ENCODE data around the gene TEFM. TPM values are rescaled to one million over a fixed set of nuclear protein-coding genes. Genes with fewer than 3 reads are reported as not detected.
"Not testable (repeated sequence)": the region's sequence is repeated elsewhere in the genome, so short reads cannot be mapped to it uniquely, and the experiment has no call there.

TEFM gene
- total RNA-seq, 4 donors from 2014 or later, result 9.4 to 21.8 (median 12.4) TPM

DNA sequence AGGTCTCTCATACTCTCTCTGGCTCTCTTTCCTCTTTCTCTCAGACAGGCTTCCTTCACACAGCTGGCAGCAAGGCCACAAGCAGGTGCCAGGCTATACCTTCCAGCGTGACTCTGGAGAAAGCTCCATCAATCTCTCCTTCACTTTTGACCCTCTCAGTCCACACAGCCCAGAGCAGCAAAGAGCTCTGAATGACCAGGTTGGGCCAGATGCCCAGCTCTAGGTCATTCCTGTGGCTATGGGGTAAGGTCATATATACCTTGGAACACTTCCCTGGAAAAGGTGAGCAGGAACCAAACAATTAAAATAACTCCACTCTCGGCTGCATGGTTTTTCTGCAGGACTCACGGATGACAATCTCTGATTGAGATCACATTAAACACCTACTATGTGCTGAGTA lies 24.5 kb upstream of the TEFM start:
- no peak overlapping the region for H3K4me3 ChIP-seq
- H3K27me3 ChIP-seq, result peaks cover 0 to 14% of the 10 kb centered on the region in 2 donors
- WGBS, 2 donors, result 86 to 92% methylated on average over 3 of the region's 3 CpGs
- TF ChIP-seq POLR2A (IDR thresholded peaks at IDR 0.05) (no peak), EP300 (IDR thresholded peaks at IDR 0.05) (no peak)
- TF ChIP-seq, protein P1, sequence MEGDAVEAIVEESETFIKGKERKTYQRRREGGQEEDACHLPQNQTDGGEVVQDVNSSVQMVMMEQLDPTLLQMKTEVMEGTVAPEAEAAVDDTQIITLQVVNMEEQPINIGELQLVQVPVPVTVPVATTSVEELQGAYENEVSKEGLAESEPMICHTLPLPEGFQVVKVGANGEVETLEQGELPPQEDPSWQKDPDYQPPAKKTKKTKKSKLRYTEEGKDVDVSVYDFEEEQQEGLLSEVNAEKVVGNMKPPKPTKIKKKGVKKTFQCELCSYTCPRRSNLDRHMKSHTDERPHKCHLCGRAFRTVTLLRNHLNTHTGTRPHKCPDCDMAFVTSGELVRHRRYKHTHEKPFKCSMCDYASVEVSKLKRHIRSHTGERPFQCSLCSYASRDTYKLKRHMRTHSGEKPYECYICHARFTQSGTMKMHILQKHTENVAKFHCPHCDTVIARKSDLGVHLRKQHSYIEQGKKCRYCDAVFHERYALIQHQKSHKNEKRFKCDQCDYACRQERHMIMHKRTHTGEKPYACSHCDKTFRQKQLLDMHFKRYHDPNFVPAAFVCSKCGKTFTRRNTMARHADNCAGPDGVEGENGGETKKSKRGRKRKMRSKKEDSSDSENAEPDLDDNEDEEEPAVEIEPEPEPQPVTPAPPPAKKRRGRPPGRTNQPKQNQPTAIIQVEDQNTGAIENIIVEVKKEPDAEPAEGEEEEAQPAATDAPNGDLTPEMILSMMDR (IDR thresholded peaks at IDR 0.05), result no peak
- no peaks in the 10 kb centered on the region for H3K36me3 ChIP-seq
- H3K27ac ChIP-seq, result no peak overlapping the region
- no peaks in the 10 kb centered on the region for H3K9me3 ChIP-seq
- H3K4me1 ChIP-seq, result no peaks in the 10 kb centered on the region
- DNase-seq (ENCODE audit: low spot score in 2 of 2), result no peak

DNA sequence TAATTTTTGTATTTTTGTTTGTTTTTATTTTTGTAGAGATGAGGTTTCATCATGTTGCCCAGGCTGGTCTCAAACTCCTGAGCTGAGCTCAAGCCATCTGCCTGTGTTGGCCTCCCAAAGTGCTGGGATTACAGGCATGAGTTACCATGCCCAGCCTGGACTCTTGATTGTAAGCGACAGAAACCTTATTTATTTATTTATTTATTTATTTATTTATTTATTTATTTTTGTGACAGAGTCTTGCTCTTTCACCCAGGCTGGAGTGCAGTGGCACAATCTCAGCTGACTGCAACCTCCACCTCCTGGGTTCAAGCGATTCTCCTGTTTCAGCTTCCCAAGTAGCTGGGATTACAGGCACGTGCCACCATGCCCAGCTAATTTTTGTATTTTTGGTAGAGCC lies 23.8 kb upstream of the TEFM start:
- H3K4me1 ChIP-seq; H3K4me3 ChIP-seq; H3K9me3 ChIP-seq; H3K36me3 ChIP-seq; H3K27ac ChIP-seq; DNase-seq (ENCODE audit: low spot score in 2 of 2): not testable (repeated sequence)
- peaks cover 0 to 20% of the 10 kb centered on the region in 2 donors for H3K27me3 ChIP-seq
- 94 to 98% methylated on average over 3 of the region's 3 CpGs for WGBS, 2 donors

DNA sequence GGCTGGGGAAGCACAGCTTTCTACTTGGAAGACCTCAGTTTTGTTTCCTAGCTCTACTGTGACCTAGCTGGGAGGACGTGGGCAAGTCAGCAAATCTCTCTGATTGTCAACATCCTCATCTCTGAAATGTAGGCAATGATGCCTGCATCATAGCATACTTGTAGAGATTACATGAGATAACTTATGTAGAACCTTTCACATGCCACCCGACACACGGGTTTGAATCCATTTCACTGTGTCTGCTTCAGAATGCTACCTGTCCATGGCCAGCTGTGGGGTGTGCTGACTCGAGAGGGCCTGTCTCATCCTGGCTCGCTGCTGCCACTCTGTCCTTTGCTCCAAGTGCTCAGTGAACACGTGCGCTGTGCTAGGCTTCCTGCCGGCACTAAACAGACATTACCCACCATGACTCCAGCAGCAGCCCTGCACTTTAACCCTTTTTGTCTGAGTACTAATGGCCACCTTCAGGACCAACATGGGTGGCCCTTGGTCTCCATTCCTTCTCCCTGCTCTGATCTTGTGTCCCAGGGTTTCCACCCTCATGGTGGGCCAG lies 23.1 kb upstream of the TEFM start:
- no peak overlapping the region for H3K4me3 ChIP-seq
- H3K9me3 ChIP-seq, result no peaks in the 10 kb centered on the region
- no peaks in the 10 kb centered on the region for H3K36me3 ChIP-seq
- H3K27me3 ChIP-seq, result peaks cover 0 to 26% of the 10 kb centered on the region in 2 donors
- DNase-seq (ENCODE audit: low spot score in 2 of 2), result no peak
- no peak overlapping the region for H3K27ac ChIP-seq
- TF ChIP-seq EP300 (IDR thresholded peaks at IDR 0.05) (no peak), POLR2A (IDR thresholded peaks at IDR 0.05) (no peak)
- TF ChIP-seq, protein P1 (IDR thresholded peaks at IDR 0.05), result no peak
- 39 to 52% methylated on average over 8 of the region's 8 CpGs for WGBS, 2 donors
- H3K4me1 ChIP-seq, result no peaks in the 10 kb centered on the region

DNA sequence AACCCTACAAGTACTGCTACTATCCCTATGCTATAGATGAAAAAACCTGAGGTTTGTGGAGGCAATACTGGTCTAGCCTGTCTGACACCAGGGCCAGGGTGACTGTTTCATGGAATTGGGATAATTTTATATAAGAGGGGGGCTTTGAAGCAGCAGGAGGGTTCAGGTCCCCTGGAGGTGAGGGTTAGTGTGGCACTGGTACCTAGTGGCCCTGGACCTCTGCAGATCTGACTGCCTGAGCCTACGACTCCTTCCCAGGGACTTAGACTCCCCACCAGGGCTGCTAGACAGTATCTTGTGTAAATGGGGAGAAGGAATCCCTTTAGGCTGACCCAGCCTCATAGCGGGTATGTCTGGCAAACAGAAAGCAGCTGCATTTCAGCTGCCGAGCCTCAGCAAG lies 22.5 kb upstream of the TEFM start:
- Histone ChIP-seq H3K4me1 (no peaks in the 10 kb centered on the region), H3K27ac (no peak overlapping the region), H3K36me3 (no peaks in the 10 kb centered on the region), H3K27me3 (peaks cover 0 to 32% of the 10 kb centered on the region in 2 donors), H3K9me3 (no peaks in the 10 kb centered on the region), H3K4me3 (no peak overlapping the region)
- 74 to 76% methylated on average over 3 of the region's 3 CpGs for WGBS, 2 donors
- TF ChIP-seq POLR2A (IDR thresholded peaks at IDR 0.05) (no peak), EP300 (IDR thresholded peaks at IDR 0.05) (no peak)
- TF ChIP-seq, protein P1 (IDR thresholded peaks at IDR 0.05), result no peak
- DNase-seq (ENCODE audit: low spot score in 2 of 2), result no peak

DNA sequence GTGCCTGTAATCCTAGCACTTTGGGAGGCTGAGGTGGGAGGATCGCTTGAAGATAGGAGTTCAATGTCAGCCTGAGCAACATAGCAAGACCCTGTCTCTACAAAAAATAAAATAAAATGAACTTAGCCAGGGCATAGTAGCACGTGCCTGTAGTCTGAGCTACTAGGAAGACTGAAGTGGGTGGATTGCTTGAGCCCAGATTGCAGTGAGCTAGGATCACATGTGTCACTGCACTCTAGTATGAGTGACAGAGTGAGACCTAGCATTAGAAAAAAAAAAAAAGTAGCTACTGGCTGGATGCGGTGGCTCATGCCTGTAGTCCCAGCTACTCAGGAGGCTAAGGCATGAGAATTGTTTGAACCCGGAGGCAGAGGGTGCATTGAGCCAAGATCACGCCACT lies 21.7 kb upstream of the TEFM start:
- 86% methylated on average over 5 of the region's 5 CpGs for WGBS, 2 donors

More for the DNA sequence above, 21.7 kb upstream of the TEFM start:
- Histone ChIP-seq H3K9me3 (no peaks in the 10 kb centered on the region), H3K4me1 (peaks cover 0 to 2% (median 1%) of the 10 kb centered on the region in 4 donors), H3K27me3 (peaks cover 0 to 40% of the 10 kb centered on the region in 2 donors), H3K36me3 (no peaks in the 10 kb centered on the region), H3K4me3 (no peak overlapping the region), H3K27ac (no peak overlapping the region)
- DNase-seq (ENCODE audit: low spot score in 2 of 2), result no peak
- TF ChIP-seq EP300 (IDR thresholded peaks at IDR 0.05), result no peak
- TF ChIP-seq POLR2A (IDR thresholded peaks at IDR 0.05), result no peak
- TF ChIP-seq, protein P1 (IDR thresholded peaks at IDR 0.05), result no peak
